ENCODE data around the gene ZRANB1.

Gene ZRANB1

GRCh38 chr10:124921261-124921660 is 20.7 kb upstream of the ZRANB1 start:
- DNase-seq (ENCODE audit: low read depth in 2 of 2) = no peak

- no peak for DNase-seq (ENCODE audit: low read depth in 2 of 2)
Observed at GRCh38 chr10:124923684-124924083, 18.2 kb upstream of the ZRANB1 start.

GRCh38 chr10:124926548-124926947 is 15.4 kb upstream of the ZRANB1 start:
- DNase-seq (ENCODE audit: low read depth in 2 of 2) = no peak

- no peak for DNase-seq (ENCODE audit: low read depth in 2 of 2)
Observed at GRCh38 chr10:124928087-124928486, 13.8 kb upstream of the ZRANB1 start.

- no peak for DNase-seq (ENCODE audit: low read depth in 2 of 2)
Observed at GRCh38 chr10:124928545-124928944, 13.4 kb upstream of the ZRANB1 start.

GRCh38 chr10:124935946-124936345 is 6.0 kb upstream of the ZRANB1 start:
- DNase-seq (ENCODE audit: low read depth in 2 of 2) = no peak

- DNase-seq (ENCODE audit: low read depth in 2 of 2) = no peak
Observed at GRCh38 chr10:124936813-124937212, 5.1 kb upstream of the ZRANB1 start.

GRCh38 chr10:124939290-124939689 is 2.6 kb upstream of the ZRANB1 start:
- no peak for DNase-seq (ENCODE audit: low read depth in 2 of 2)

GRCh38 chr10:124942317-124943169 is 620 bp downstream of the ZRANB1 start:
- no peak for DNase-seq (ENCODE audit: low read depth in 2 of 2)

GRCh38 chr10:124943301-124944092 is 1.6 kb downstream of the ZRANB1 start:
- no peak for DNase-seq (ENCODE audit: low read depth in 2 of 2)

GRCh38 chr10:124944982-124945381 is 3.1 kb downstream of the ZRANB1 start:
- no peak for DNase-seq (ENCODE audit: low read depth in 2 of 2)

GRCh38 chr10:124946945-124947344 is 5.0 kb downstream of the ZRANB1 start:
- no peak for DNase-seq (ENCODE audit: low read depth in 2 of 2)

- no peak for DNase-seq (ENCODE audit: low read depth in 2 of 2)
Observed at GRCh38 chr10:124949543-124949942, 7.6 kb downstream of the ZRANB1 start.

- DNase-seq (ENCODE audit: low read depth in 2 of 2) = no peak
Observed at GRCh38 chr10:124952123-124952522, 10.2 kb downstream of the ZRANB1 start.

GRCh38 chr10:124953421-124953820 is 11.5 kb downstream of the ZRANB1 start:
- DNase-seq (ENCODE audit: low read depth in 2 of 2) = no peak

- no peak for DNase-seq (ENCODE audit: low read depth in 2 of 2)
Observed at GRCh38 chr10:124955243-124955642, 13.3 kb downstream of the ZRANB1 start.

- DNase-seq (ENCODE audit: low read depth in 2 of 2) = no peak
Observed at GRCh38 chr10:124955868-124956267, 13.9 kb downstream of the ZRANB1 start.

- DNase-seq (ENCODE audit: low read depth in 2 of 2) = no peak
Observed at GRCh38 chr10:124956764-124957163, 14.8 kb downstream of the ZRANB1 start.

- DNase-seq (ENCODE audit: low read depth in 2 of 2) = no peak
Observed at GRCh38 chr10:124957404-124957947, 15.6 kb downstream of the ZRANB1 start.

GRCh38 chr10:124959564-124959963 is 17.6 kb downstream of the ZRANB1 start:
- DNase-seq (ENCODE audit: low read depth in 2 of 2) = no peak

- DNase-seq (ENCODE audit: low read depth in 2 of 2) = no peak
Observed at GRCh38 chr10:124961248-124961570, 19.3 kb downstream of the ZRANB1 start.

GRCh38 chr10:124962421-124962820 is 20.5 kb downstream of the ZRANB1 start:
- no peak for DNase-seq (ENCODE audit: low read depth in 2 of 2)

Measured in stimulated activated CD8-positive, alpha-beta memory T cell treated with anti-CD3 and anti-CD28 coated beads, Interleukin-7, amount 100 ng/mL, for 4 hours (primary cell).